ENCODE results near the gene MYH3. TPM values are rescaled to one million over a fixed set of nuclear protein-coding genes. Genes with fewer than 3 reads are reported as not detected.

The MYH3 gene
- polyA plus RNA-seq, 1 donor (not counting 4 experiments of a cell fraction or from before 2014, with no cell fraction given), result 0.83 TPM

DNA sequence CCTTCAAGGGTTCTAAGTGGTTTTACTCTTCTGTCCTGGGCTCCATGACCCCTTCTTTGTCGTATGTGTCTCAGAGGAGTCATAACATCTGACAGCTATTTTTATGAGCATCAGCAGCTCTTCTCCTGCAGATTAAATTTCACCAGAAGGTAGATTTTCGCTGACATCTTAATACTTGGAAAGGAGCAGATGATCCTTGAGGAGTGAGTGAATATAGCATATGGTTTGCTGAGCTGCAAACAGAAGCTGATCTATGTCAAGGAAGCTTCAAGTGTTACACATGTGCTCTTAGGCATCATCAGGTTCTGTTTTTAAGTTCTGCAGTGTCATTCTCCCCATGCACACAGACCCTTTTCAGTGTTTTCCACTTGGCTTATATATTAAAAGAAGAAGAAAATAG lies 58.5 kb downstream of the MYH3 start:
- DNase-seq (ENCODE audit: low read depth, low spot score), result no peak
- Histone ChIP-seq H4K20me1 (ENCODE audit: control insufficient read depth, extremely low read depth, insufficient read depth, low read length) (no peaks in the 10 kb centered on the region), H3K4me1 (ENCODE audit: control insufficient read depth, extremely low read depth, insufficient read depth, low read length) (no peaks in the 10 kb centered on the region), H3K79me2 (ENCODE audit: control insufficient read depth, insufficient read depth, low read length) (no peaks in the 10 kb centered on the region), H3K9me1 (ENCODE audit: control insufficient read depth, extremely low read depth, insufficient read depth, low read length) (no peaks in the 10 kb centered on the region), H3K36me3 (ENCODE audit: control insufficient read depth in 2 of 2, extremely low read depth in 1 of 2, insufficient read depth in 2 of 2, low read length in 2 of 2) (no peaks in the 10 kb centered on the region), H3K27me3 (ENCODE audit: control insufficient read depth, extremely low read depth, insufficient read depth, low read length) (no peaks in the 10 kb centered on the region), H3K4me3 (ENCODE audit: control insufficient read depth in 2 of 3, extremely low read depth in 1 of 3, insufficient read depth in 2 of 3, low read depth in 1 of 3, low read length in 3 of 3) (no peak overlapping the region), H3K27ac (ENCODE audit: control insufficient read depth, insufficient read depth, low read length) (no peak overlapping the region), H3K4me2 (ENCODE audit: control insufficient read depth, extremely low read depth, insufficient read depth, low read depth, low read length) (no peak overlapping the region), H3K9ac (ENCODE audit: control insufficient read depth, extremely low read depth, insufficient read depth, low read length) (no peak overlapping the region), H3K9me3 (ENCODE audit: control insufficient read depth, low read depth, low read length) (no peaks in the 10 kb centered on the region), H2AFZ (ENCODE audit: control insufficient read depth, low read length) (no peak overlapping the region)
- dilution Hi-C loops (cut with MboI; ENCODE audit: extremely low pct_ligation_motif_present, low sequenced_read_pairs), result no loop called here
- TF ChIP-seq, protein P1, sequence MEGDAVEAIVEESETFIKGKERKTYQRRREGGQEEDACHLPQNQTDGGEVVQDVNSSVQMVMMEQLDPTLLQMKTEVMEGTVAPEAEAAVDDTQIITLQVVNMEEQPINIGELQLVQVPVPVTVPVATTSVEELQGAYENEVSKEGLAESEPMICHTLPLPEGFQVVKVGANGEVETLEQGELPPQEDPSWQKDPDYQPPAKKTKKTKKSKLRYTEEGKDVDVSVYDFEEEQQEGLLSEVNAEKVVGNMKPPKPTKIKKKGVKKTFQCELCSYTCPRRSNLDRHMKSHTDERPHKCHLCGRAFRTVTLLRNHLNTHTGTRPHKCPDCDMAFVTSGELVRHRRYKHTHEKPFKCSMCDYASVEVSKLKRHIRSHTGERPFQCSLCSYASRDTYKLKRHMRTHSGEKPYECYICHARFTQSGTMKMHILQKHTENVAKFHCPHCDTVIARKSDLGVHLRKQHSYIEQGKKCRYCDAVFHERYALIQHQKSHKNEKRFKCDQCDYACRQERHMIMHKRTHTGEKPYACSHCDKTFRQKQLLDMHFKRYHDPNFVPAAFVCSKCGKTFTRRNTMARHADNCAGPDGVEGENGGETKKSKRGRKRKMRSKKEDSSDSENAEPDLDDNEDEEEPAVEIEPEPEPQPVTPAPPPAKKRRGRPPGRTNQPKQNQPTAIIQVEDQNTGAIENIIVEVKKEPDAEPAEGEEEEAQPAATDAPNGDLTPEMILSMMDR (optimal IDR thresholded peaks at IDR 0.05 in 1 of 3, IDR thresholded peaks at IDR 0.05 in 1 of 3, conservative IDR thresholded peaks at IDR 0.05 in 1 of 3; ENCODE audit: extremely low read depth in 1 of 3, insufficient read depth in 2 of 3, low read length in 3 of 3), result no peak
- no peak for TF ChIP-seq EZH2 (IDR thresholded peaks at IDR 0.05; ENCODE audit: low read length)
- no peak for FAIRE-seq

- DNase-seq (ENCODE audit: low read depth, low spot score), result no peak
- Histone ChIP-seq H3K27me3 (ENCODE audit: control insufficient read depth, extremely low read depth, insufficient read depth, low read length) (no peaks in the 10 kb centered on the region), H4K20me1 (ENCODE audit: control insufficient read depth, extremely low read depth, insufficient read depth, low read length) (no peaks in the 10 kb centered on the region), H3K9ac (ENCODE audit: control insufficient read depth, extremely low read depth, insufficient read depth, low read length) (no peak overlapping the region), H3K36me3 (ENCODE audit: control insufficient read depth in 2 of 2, extremely low read depth in 1 of 2, insufficient read depth in 2 of 2, low read length in 2 of 2) (no peaks in the 10 kb centered on the region), H3K9me1 (ENCODE audit: control insufficient read depth, extremely low read depth, insufficient read depth, low read length) (no peaks in the 10 kb centered on the region), H3K79me2 (ENCODE audit: control insufficient read depth, insufficient read depth, low read length) (no peaks in the 10 kb centered on the region), H3K9me3 (ENCODE audit: control insufficient read depth, low read depth, low read length) (no peaks in the 10 kb centered on the region), H2AFZ (ENCODE audit: control insufficient read depth, low read length) (no peak overlapping the region), H3K4me1 (ENCODE audit: control insufficient read depth, extremely low read depth, insufficient read depth, low read length) (no peaks in the 10 kb centered on the region), H3K27ac (ENCODE audit: control insufficient read depth, insufficient read depth, low read length) (no peak overlapping the region), H3K4me2 (ENCODE audit: control insufficient read depth, extremely low read depth, insufficient read depth, low read depth, low read length) (no peak overlapping the region), H3K4me3 (ENCODE audit: control insufficient read depth in 2 of 3, extremely low read depth in 1 of 3, insufficient read depth in 2 of 3, low read depth in 1 of 3, low read length in 3 of 3) (no peak overlapping the region)
- TF ChIP-seq EZH2 (IDR thresholded peaks at IDR 0.05; ENCODE audit: low read length), result no peak
- TF ChIP-seq, protein P1 (optimal IDR thresholded peaks at IDR 0.05 in 1 of 3, IDR thresholded peaks at IDR 0.05 in 1 of 3, conservative IDR thresholded peaks at IDR 0.05 in 1 of 3; ENCODE audit: extremely low read depth in 1 of 3, insufficient read depth in 2 of 3, low read length in 3 of 3), result no peak
- FAIRE-seq, result no peak
- dilution Hi-C loops (cut with MboI; ENCODE audit: extremely low pct_ligation_motif_present, low sequenced_read_pairs), result no loop called here
These were observed 67.5 kb downstream of the MYH3 start for GRCh38 chr17:10589553-10590145.
